ENCODE results near the gene ALG2. TPM values are rescaled to one million over a fixed set of nuclear protein-coding genes. Genes with fewer than 3 reads are reported as not detected.
A peak's percentile ranks its signal among the peaks of the same experiment; 100 is the strongest.

The ALG2 gene
- total and polyA plus RNA-seq, 2 of the 13 experiments (the other 11 are each of a cell fraction or from before 2014, with no cell fraction given) = 46.2 to 49.0 TPM

DNA sequence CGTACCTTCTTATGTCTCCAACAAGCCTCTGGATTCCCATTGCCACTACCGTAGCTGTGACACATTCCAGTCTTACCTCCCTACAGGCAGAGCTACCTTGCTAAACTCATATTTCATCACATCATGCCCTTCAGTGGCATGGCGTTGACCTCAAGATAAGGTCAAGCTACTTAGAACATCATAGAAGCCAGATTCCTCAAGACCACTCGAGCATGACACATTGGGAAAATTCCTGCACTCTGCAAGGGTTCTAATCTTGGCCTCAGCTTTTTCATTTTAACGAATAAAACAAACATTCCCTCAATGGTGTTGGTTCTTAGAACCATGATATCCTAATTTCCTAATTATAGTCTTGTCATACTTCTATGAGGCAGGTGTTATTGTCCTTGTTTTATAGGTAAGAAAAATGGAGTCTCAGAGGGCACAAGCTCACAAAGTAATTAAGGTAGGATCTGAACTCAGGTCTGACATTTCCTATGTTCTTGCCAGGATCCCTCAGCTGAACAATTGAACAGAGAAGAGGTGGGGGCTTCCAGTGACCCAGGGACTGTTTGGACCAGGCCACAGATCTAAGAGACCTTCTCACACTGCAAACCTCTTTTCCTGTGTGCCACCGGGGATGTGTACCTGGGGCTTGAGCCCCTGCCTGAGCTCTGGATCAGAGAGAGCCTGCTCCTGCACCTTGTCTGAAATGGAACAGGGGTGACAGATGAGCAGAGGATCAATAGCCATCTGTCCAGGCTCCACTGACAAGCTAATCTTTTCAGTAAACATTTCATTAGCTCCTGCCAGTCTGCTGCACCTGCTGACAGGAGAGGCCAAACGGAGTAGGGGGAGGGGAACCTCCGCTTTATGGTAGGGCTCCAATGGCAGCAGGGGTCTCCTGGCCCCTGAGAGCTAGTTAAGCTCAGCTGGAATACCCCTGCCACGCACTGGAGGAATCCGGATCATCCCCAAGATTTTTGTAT lies 49.3 kb downstream of the ALG2 start (continued):
- TF ChIP-seq PREB (CRISPR knock-in tag; IDR thresholded peaks at IDR 0.05) (no peak), CBX5 (CRISPR knock-in tag; IDR thresholded peaks at IDR 0.05; ENCODE audit: borderline replicate concordance) (peak; percentile 75), ZNF761 (CRISPR knock-in tag; conservative IDR thresholded peaks at IDR 0.05) (no peak), ZNF34 (CRISPR knock-in tag; IDR thresholded peaks at IDR 0.05; ENCODE audit: borderline replicate concordance) (no peak), MED1 (CRISPR knock-in tag; IDR thresholded peaks at IDR 0.05) (peak; percentile 68), DMAP1 (CRISPR knock-in tag; IDR thresholded peaks at IDR 0.05) (no peak), ZNF33A (CRISPR knock-in tag; IDR thresholded peaks at IDR 0.05; ENCODE audit: borderline replicate concordance) (no peak), HIVEP1 (CRISPR knock-in tag; IDR thresholded peaks at IDR 0.05) (no peak), AGO2 (optimal IDR thresholded peaks at IDR 0.05; ENCODE audit: low read depth, low read length) (no peak), BCLAF1 (IDR thresholded peaks at IDR 0.05) (no peak), CAMTA2 (CRISPR knock-in tag; IDR thresholded peaks at IDR 0.05; ENCODE audit: borderline replicate concordance) (no peak)
- TF ChIP-seq, protein P1, sequence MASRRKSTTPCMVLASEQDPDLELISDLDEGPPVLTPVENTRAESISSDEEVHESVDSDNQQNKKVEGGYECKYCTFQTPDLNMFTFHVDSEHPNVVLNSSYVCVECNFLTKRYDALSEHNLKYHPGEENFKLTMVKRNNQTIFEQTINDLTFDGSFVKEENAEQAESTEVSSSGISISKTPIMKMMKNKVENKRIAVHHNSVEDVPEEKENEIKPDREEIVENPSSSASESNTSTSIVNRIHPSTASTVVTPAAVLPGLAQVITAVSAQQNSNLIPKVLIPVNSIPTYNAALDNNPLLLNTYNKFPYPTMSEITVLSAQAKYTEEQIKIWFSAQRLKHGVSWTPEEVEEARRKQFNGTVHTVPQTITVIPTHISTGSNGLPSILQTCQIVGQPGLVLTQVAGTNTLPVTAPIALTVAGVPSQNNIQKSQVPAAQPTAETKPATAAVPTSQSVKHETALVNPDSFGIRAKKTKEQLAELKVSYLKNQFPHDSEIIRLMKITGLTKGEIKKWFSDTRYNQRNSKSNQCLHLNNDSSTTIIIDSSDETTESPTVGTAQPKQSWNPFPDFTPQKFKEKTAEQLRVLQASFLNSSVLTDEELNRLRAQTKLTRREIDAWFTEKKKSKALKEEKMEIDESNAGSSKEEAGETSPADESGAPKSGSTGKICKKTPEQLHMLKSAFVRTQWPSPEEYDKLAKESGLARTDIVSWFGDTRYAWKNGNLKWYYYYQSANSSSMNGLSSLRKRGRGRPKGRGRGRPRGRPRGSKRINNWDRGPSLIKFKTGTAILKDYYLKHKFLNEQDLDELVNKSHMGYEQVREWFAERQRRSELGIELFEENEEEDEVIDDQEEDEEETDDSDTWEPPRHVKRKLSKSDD (CRISPR knock-in tag; IDR thresholded peaks at IDR 0.05; ENCODE audit: low read depth) = 0 out of 2 replicates have a peak, but pooled peaks have one; percentile 28
- TF ChIP-seq, protein P2, sequence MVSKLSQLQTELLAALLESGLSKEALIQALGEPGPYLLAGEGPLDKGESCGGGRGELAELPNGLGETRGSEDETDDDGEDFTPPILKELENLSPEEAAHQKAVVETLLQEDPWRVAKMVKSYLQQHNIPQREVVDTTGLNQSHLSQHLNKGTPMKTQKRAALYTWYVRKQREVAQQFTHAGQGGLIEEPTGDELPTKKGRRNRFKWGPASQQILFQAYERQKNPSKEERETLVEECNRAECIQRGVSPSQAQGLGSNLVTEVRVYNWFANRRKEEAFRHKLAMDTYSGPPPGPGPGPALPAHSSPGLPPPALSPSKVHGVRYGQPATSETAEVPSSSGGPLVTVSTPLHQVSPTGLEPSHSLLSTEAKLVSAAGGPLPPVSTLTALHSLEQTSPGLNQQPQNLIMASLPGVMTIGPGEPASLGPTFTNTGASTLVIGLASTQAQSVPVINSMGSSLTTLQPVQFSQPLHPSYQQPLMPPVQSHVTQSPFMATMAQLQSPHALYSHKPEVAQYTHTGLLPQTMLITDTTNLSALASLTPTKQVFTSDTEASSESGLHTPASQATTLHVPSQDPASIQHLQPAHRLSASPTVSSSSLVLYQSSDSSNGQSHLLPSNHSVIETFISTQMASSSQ (IDR thresholded peaks at IDR 0.05; ENCODE audit: low read depth) = no peak
- TF ChIP-seq, protein P2 (CRISPR knock-in tag; IDR thresholded peaks at IDR 0.05; ENCODE audit: borderline replicate concordance) = peak; percentile 67; the same call in 1 of the 2 replicates

All from HepG2 (cell line).